ENCODE results near the gene GPATCH8. TPM values are rescaled to one million over a fixed set of nuclear protein-coding genes. Genes with fewer than 3 reads are reported as not detected.

Gene GPATCH8
- total RNA-seq, 4 donors from 2014 or later, result 31.3 to 63.9 (median 43.4) TPM

DNA sequence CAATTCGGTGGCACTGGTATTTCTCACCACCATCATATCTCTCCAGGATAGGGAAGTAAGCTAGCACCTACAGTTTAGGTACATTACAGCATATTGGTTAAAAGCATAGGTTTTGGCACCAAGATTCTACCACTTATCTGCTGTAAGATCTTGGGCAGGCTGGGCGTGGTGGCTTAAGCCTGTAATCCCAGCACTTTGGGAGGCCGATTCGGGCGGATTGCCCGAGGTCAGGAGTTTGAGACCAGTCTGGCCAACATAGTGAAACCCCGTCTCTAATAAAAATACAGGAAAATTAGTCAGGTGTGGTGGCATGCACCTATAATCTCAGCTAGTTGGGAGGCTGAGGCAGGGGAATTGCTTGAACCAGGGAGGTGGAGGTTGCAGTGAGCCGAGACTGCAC lies 51.4 kb downstream of the GPATCH8 start:
- Histone ChIP-seq H3K4me1 (no peaks in the 10 kb centered on the region), H3K27me3 (no peaks in the 10 kb centered on the region), H3K4me3 (no peak overlapping the region), H3K27ac (no peak overlapping the region), H3K9me3 (no peaks in the 10 kb centered on the region), H3K36me3 (no peaks in the 10 kb centered on the region)
- 55% methylated on average over 8 of the region's 8 CpGs for WGBS
- no peak for TF ChIP-seq EP300 (IDR thresholded peaks at IDR 0.05)
- TF ChIP-seq, protein P1, sequence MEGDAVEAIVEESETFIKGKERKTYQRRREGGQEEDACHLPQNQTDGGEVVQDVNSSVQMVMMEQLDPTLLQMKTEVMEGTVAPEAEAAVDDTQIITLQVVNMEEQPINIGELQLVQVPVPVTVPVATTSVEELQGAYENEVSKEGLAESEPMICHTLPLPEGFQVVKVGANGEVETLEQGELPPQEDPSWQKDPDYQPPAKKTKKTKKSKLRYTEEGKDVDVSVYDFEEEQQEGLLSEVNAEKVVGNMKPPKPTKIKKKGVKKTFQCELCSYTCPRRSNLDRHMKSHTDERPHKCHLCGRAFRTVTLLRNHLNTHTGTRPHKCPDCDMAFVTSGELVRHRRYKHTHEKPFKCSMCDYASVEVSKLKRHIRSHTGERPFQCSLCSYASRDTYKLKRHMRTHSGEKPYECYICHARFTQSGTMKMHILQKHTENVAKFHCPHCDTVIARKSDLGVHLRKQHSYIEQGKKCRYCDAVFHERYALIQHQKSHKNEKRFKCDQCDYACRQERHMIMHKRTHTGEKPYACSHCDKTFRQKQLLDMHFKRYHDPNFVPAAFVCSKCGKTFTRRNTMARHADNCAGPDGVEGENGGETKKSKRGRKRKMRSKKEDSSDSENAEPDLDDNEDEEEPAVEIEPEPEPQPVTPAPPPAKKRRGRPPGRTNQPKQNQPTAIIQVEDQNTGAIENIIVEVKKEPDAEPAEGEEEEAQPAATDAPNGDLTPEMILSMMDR (IDR thresholded peaks at IDR 0.05), result no peak
- TF ChIP-seq POLR2AphosphoS5 (IDR thresholded peaks at IDR 0.05), result no peak
- TF ChIP-seq POLR2A (IDR thresholded peaks at IDR 0.05), result no peak
- DNase-seq (ENCODE audit: low spot score in 2 of 2), result no peak

DNA sequence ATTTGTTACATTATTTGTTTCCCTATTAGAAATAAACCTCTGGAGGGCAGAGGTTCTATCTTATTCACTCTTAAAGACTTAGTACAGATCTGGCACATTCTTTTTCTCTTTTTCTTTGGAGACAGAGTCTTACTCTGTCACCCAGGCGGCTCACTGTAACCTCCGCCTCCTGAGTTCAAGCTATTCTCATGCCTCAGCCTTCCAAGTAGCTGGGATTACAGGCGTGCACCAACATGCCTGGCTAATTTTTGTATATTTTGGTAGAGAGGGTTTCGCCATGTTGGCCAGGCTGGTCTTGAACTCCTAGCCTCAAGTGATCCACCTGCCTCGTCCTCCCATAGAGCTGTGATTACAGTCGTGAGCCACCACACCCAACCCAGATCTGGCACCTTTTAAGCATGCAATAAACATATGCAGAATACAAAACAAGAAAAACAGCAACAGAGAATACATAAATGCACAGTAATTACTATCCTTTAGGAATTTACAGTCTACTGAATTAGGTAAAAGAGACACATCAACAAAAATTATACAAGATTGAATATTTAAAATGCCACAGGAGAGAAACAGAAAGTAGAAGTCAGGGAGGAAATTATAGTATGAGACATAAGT lies 52.1 kb downstream of the GPATCH8 start:
- Histone ChIP-seq H3K4me1 (no peaks in the 10 kb centered on the region), H3K4me3 (no peak overlapping the region), H3K9me3 (no peaks in the 10 kb centered on the region), H3K36me3 (no peaks in the 10 kb centered on the region), H3K27ac (no peak overlapping the region), H3K27me3 (no peaks in the 10 kb centered on the region)
- DNase-seq (ENCODE audit: low spot score in 2 of 2), result no peak
- TF ChIP-seq, protein P1 (IDR thresholded peaks at IDR 0.05), result no peak
- TF ChIP-seq EP300 (IDR thresholded peaks at IDR 0.05) (no peak), POLR2A (IDR thresholded peaks at IDR 0.05) (no peak), POLR2AphosphoS5 (IDR thresholded peaks at IDR 0.05) (no peak)
- WGBS, result 62% methylated on average over 6 of the region's 6 CpGs

DNA sequence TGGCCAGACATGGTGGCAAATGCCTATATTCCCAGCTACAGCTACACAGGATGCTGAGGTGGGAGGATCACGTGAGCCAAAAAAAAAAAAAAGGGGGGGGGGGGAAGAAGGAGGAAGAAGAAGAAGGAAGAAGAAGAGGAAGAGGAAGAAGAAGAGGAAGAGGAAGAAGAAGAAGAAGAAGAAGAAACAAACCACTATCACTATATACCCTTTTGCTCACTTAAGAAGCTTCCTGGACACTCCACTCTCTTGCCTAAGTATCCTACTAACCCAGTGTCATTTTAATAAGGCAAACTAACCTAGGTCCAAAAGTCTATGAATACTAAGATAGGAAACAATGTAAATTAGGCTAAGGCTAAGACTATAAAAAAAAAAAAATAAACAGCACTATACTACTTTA lies 54.8 kb downstream of the GPATCH8 start:
- Histone ChIP-seq H3K36me3 (no peaks in the 10 kb centered on the region), H3K27me3 (no peaks in the 10 kb centered on the region), H3K4me1 (no peaks in the 10 kb centered on the region), H3K9me3 (no peaks in the 10 kb centered on the region), H3K4me3 (no peak overlapping the region), H3K27ac (no peak overlapping the region)
- 73% methylated on average over 1 of the region's 1 CpG for WGBS
- TF ChIP-seq, protein P1 (IDR thresholded peaks at IDR 0.05), result no peak
- TF ChIP-seq POLR2A (IDR thresholded peaks at IDR 0.05) (no peak), EP300 (IDR thresholded peaks at IDR 0.05) (no peak), POLR2AphosphoS5 (IDR thresholded peaks at IDR 0.05) (no peak)
- DNase-seq (ENCODE audit: low spot score in 2 of 2), result no peak

DNA sequence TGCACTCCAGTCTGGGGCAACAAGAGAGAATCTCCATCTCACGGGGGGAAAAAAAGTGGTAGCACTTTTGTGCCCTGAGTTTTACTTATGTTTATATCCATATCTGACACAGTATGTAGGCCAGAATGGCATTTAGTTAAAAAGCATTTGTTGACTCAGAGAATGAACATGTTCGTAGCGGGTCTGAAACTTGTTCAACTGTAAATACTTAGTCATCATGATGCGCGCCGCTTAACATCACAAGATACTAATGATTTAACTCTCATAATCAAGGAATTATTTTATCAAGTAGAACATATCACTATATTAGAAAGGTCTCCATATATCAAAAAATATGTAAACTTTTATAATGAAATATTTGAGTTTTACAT lies 58.5 kb downstream of the GPATCH8 start:
- no peak for DNase-seq (ENCODE audit: low spot score in 2 of 2)
- no peaks in the 10 kb centered on the region for H3K27me3 ChIP-seq
- WGBS, result 76% methylated on average over 6 of the region's 6 CpGs
- H3K27ac ChIP-seq, result no peak overlapping the region
- H3K4me3 ChIP-seq, result no peak overlapping the region
- no peaks in the 10 kb centered on the region for H3K4me1 ChIP-seq
- TF ChIP-seq, protein P1 (IDR thresholded peaks at IDR 0.05), result no peak
- TF ChIP-seq POLR2AphosphoS5 (IDR thresholded peaks at IDR 0.05) (no peak), POLR2A (IDR thresholded peaks at IDR 0.05) (no peak), EP300 (IDR thresholded peaks at IDR 0.05) (no peak)
- H3K36me3 ChIP-seq, result no peaks in the 10 kb centered on the region
- no peaks in the 10 kb centered on the region for H3K9me3 ChIP-seq

DNA sequence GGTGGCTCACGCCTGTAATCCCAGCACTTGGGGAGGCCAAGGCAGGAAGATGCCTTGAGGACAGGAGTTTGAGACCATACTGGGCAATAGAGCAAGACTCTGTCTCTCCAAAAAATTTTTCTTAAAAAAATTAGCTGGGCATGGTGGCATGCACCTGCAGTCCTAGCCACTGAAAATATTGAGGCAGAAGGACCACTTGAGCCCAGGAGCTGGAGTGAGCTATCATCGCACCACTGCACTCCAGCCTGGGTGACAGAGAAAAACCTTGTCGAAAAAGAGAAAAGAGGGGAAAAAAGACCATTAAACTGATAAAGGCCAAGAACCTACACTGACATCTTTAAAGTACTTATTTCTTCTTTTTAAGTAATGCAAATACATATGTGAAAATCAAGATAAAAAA lies 60.4 kb downstream of the GPATCH8 start:
- no peaks in the 10 kb centered on the region for H3K9me3 ChIP-seq
- no peak overlapping the region for H3K27ac ChIP-seq
- no peaks in the 10 kb centered on the region for H3K36me3 ChIP-seq
- TF ChIP-seq POLR2A (IDR thresholded peaks at IDR 0.05), result no peak
- TF ChIP-seq POLR2AphosphoS5 (IDR thresholded peaks at IDR 0.05), result no peak
- no peak for TF ChIP-seq EP300 (IDR thresholded peaks at IDR 0.05)
- TF ChIP-seq, protein P1 (IDR thresholded peaks at IDR 0.05), result no peak
- WGBS, result 97% methylated on average over 3 of the region's 3 CpGs
- H3K4me1 ChIP-seq, result peaks cover 6% of the 10 kb centered on the region
- DNase-seq (ENCODE audit: low spot score in 2 of 2), result no peak
- H3K27me3 ChIP-seq, result no peaks in the 10 kb centered on the region
- H3K4me3 ChIP-seq, result no peak overlapping the region
